Measurements from ENCODE around the gene ASXL2. TPM values are rescaled to one million over a fixed set of nuclear protein-coding genes. Genes with fewer than 3 reads are reported as not detected.
A peak's percentile ranks its signal among the peaks of the same experiment; 100 is the strongest.

ASXL2 gene
- polyA plus RNA-seq, 1 experiment, result 14.0 TPM

- Histone ChIP-seq H3K4me3 (ENCODE audit: low read depth, low read length) (peak overlapping the region; percentile 99), H3K27ac (ENCODE audit: low read depth, low read length) (peak overlapping the region; percentile 94), H3K27me3 (ENCODE audit: control insufficient read depth, insufficient read depth, low read length) (no peaks in the 10 kb centered on the region), H3K9me3 (ENCODE audit: control insufficient read depth, insufficient read depth, low read length) (peaks cover 4% of the 10 kb centered on the region; the same call in 1 of the 2 replicates)
- TF ChIP-seq CTCF (IDR thresholded peaks at IDR 0.05; ENCODE audit: low read depth, low read length), result no peak
- CTCF ChIA-PET, result interaction anchor here (0.6 to 1.6 kb wide), 4 partner anchors 17 to 212 kb away, joined by 3 to 10 read pairs (median 5); no protein-coding TSS in a partner anchor
- POLR2A ChIA-PET, result interaction anchor here (1.0 to 1.6 kb wide), 5 partner anchors 26 to 554 kb away, joined by 3 to 9 read pairs (median 4); no protein-coding TSS in a partner anchor
- DNase-seq (ENCODE audit: low read depth, low spot score), result no peak
Observed at GRCh38 chr2:25877431-25878360, 591 bp downstream of the ASXL2 start.

- no peak for TF ChIP-seq CTCF (IDR thresholded peaks at IDR 0.05; ENCODE audit: low read depth, low read length)
- no peak overlapping the region for H3K4me3 ChIP-seq (ENCODE audit: low read depth, low read length)
- DNase-seq (ENCODE audit: low read depth, low spot score), result no peak
- H3K27ac ChIP-seq (ENCODE audit: low read depth, low read length), result no peak overlapping the region
- CTCF ChIA-PET, result interaction anchor here (1.3 kb wide), 1 partner anchor 20 kb away, joined by 8 read pairs; no protein-coding TSS in a partner anchor
- no peaks in the 10 kb centered on the region for H3K9me3 ChIP-seq (ENCODE audit: control insufficient read depth, insufficient read depth, low read length)
- POLR2A ChIA-PET, result no interaction called here
- H3K27me3 ChIP-seq (ENCODE audit: control insufficient read depth, insufficient read depth, low read length), result no peaks in the 10 kb centered on the region
Observed at GRCh38 chr2:25872134-25872533, 6.2 kb downstream of the ASXL2 start.

- no peak overlapping the region for H3K4me3 ChIP-seq (ENCODE audit: low read depth, low read length)
- DNase-seq (ENCODE audit: low read depth, low spot score), result no peak
- H3K9me3 ChIP-seq (ENCODE audit: control insufficient read depth, insufficient read depth, low read length), result no peaks in the 10 kb centered on the region
- CTCF ChIA-PET, result interaction anchor here (1.0 to 2.1 kb wide), 3 partner anchors 13 to 16 kb away, joined by 3 to 11 read pairs (median 3); no protein-coding TSS in a partner anchor
- H3K27ac ChIP-seq (ENCODE audit: low read depth, low read length), result no peak overlapping the region
- no peaks in the 10 kb centered on the region for H3K27me3 ChIP-seq (ENCODE audit: control insufficient read depth, insufficient read depth, low read length)
- no peak for TF ChIP-seq CTCF (IDR thresholded peaks at IDR 0.05; ENCODE audit: low read depth, low read length)
- POLR2A ChIA-PET, result no interaction called here
Observed at GRCh38 chr2:25867396-25868003, 10.8 kb downstream of the ASXL2 start.

- ChIA-PET POLR2A (interaction anchor here (0.6 kb wide), 1 partner anchor 197 kb away, joined by 8 read pairs; no protein-coding TSS in a partner anchor), CTCF (interaction anchor here (1.0 kb wide), 1 partner anchor 32 kb away, joined by 6 read pairs; no protein-coding TSS in a partner anchor)
- H3K27ac ChIP-seq (ENCODE audit: low read depth, low read length), result no peak overlapping the region
- H3K27me3 ChIP-seq (ENCODE audit: control insufficient read depth, insufficient read depth, low read length), result no peaks in the 10 kb centered on the region
- no peak for DNase-seq (ENCODE audit: low read depth, low spot score)
- H3K4me3 ChIP-seq (ENCODE audit: low read depth, low read length), result no peak overlapping the region
- TF ChIP-seq CTCF (IDR thresholded peaks at IDR 0.05; ENCODE audit: low read depth, low read length), result no peak
- no peaks in the 10 kb centered on the region for H3K9me3 ChIP-seq (ENCODE audit: control insufficient read depth, insufficient read depth, low read length)
Observed at GRCh38 chr2:25856377-25856776, 21.9 kb downstream of the ASXL2 start.

Measured in AG04450 (cell line).